ENCODE data around the gene SAMD1. TPM values are rescaled to one million over a fixed set of nuclear protein-coding genes. Genes with fewer than 3 reads are reported as not detected.

SAMD1 gene
- total RNA-seq, 1 experiment from 2014 or later = 62.2 TPM

- no TSS peak for BruUV-seq (replicated peaks)
Observed at GRCh38 chr19:14054099-14054498, 36.5 kb downstream of the SAMD1 start.

GRCh38 chr19:14053500-14053899 lies 37.1 kb downstream of the SAMD1 start:
- H3K36me3 ChIP-seq (ENCODE audit: low read depth, low read length) = peaks cover 3% of the 10 kb centered on the region
- H3K4me3 ChIP-seq (ENCODE audit: low read length) = no peak overlapping the region
- no peaks in the 10 kb centered on the region for H3K9me2 ChIP-seq (replicated peaks; ENCODE audit: low read length)
- H3K9ac ChIP-seq (ENCODE audit: low read length) = no peak overlapping the region
- H3K4me2 ChIP-seq (ENCODE audit: low read length) = no peak overlapping the region
- no TSS peak for BruUV-seq (replicated peaks)
- no peak for TF ChIP-seq EZH2phosphoT487 (IDR thresholded peaks at IDR 0.05; ENCODE audit: borderline replicate concordance, low read length)
- no peak for TF ChIP-seq EZH2 (IDR thresholded peaks at IDR 0.05; ENCODE audit: low read length, unreplicated experiment)
- TF ChIP-seq CTCF (conservative IDR thresholded peaks at IDR 0.05; ENCODE audit: low read depth, low read length) = no peak
- no peak overlapping the region for H2AFZ ChIP-seq (ENCODE audit: low read length)
- H3K4me1 ChIP-seq (ENCODE audit: insufficient read depth, low read length) = peaks cover 8% of the 10 kb centered on the region
- ChIA-PET POLR2A (ENCODE audit: unreplicated experiment) (no interaction called here), CTCF (no interaction called here)
- H3K79me2 ChIP-seq (ENCODE audit: low read length) = no peaks in the 10 kb centered on the region
- DNase-seq (no peak), ATAC-seq (no peak)
- no peaks in the 10 kb centered on the region for H4K20me1 ChIP-seq (ENCODE audit: low read length)
- peaks cover under 1% of the 10 kb centered on the region; the same call in 1 of the 2 replicates for H3K9me3 ChIP-seq (ENCODE audit: low read length)
- no peaks in the 10 kb centered on the region for H3F3A ChIP-seq (ENCODE audit: low read length, unreplicated experiment)
- H3K27me3 ChIP-seq (ENCODE audit: low read length) = no peaks in the 10 kb centered on the region
- H3K27ac ChIP-seq (ENCODE audit: low read length) = no peak overlapping the region
- intact Hi-C loops (cut with micrococcal nuclease) = no loop called here

More at GRCh38 chr19:14054099-14054498, 36.5 kb downstream of the SAMD1 start:
- no peak overlapping the region for H3K4me2 ChIP-seq (ENCODE audit: low read length)
- H3K36me3 ChIP-seq (ENCODE audit: low read depth, low read length) = no peaks in the 10 kb centered on the region
- H3K27ac ChIP-seq (ENCODE audit: low read length) = no peak overlapping the region
- POLR2A ChIA-PET (ENCODE audit: unreplicated experiment) = no interaction called here
- H3K27me3 ChIP-seq (ENCODE audit: low read length) = no peaks in the 10 kb centered on the region
- ATAC-seq (no peak), DNase-seq (no peak)
- H4K20me1 ChIP-seq (ENCODE audit: low read length) = no peaks in the 10 kb centered on the region
- no peak for TF ChIP-seq EZH2phosphoT487 (IDR thresholded peaks at IDR 0.05; ENCODE audit: borderline replicate concordance, low read length)
- TF ChIP-seq CTCF (conservative IDR thresholded peaks at IDR 0.05; ENCODE audit: low read depth, low read length) = no peak
- no peak for TF ChIP-seq EZH2 (IDR thresholded peaks at IDR 0.05; ENCODE audit: low read length, unreplicated experiment)
- H3K4me3 ChIP-seq (ENCODE audit: low read length) = no peak overlapping the region
- no peaks in the 10 kb centered on the region for H3K9me2 ChIP-seq (replicated peaks; ENCODE audit: low read length)
- intact Hi-C loops (cut with micrococcal nuclease) = no loop called here
- H3K4me1 ChIP-seq (ENCODE audit: insufficient read depth, low read length) = peaks cover 8% of the 10 kb centered on the region
- no peaks in the 10 kb centered on the region for H3F3A ChIP-seq (ENCODE audit: low read length, unreplicated experiment)
- no peaks in the 10 kb centered on the region for H3K79me2 ChIP-seq (ENCODE audit: low read length)
- CTCF ChIA-PET = no interaction called here
- no peak overlapping the region for H3K9ac ChIP-seq (ENCODE audit: low read length)
- no peaks in the 10 kb centered on the region for H3K9me3 ChIP-seq (ENCODE audit: low read length)
- H2AFZ ChIP-seq (ENCODE audit: low read length) = no peak overlapping the region

GRCh38 chr19:14053032-14053431 lies 37.5 kb downstream of the SAMD1 start:
- H3F3A ChIP-seq (ENCODE audit: low read length, unreplicated experiment) = no peaks in the 10 kb centered on the region
- no peak overlapping the region for H3K9ac ChIP-seq (ENCODE audit: low read length)
- no peak overlapping the region for H3K4me3 ChIP-seq (ENCODE audit: low read length)
- no peak overlapping the region for H2AFZ ChIP-seq (ENCODE audit: low read length)
- no peak for DNase-seq
- H3K9me3 ChIP-seq (ENCODE audit: low read length) = peaks cover 4% of the 10 kb centered on the region; the same call in 1 of the 2 replicates
- H3K4me2 ChIP-seq (ENCODE audit: low read length) = no peak overlapping the region
- no peaks in the 10 kb centered on the region for H3K9me2 ChIP-seq (replicated peaks; ENCODE audit: low read length)
- peaks cover 4% of the 10 kb centered on the region for H3K4me1 ChIP-seq (ENCODE audit: insufficient read depth, low read length)
- no TSS peak for BruUV-seq (replicated peaks)
- POLR2A ChIA-PET (ENCODE audit: unreplicated experiment) = no interaction called here
- peaks cover 6% of the 10 kb centered on the region for H3K36me3 ChIP-seq (ENCODE audit: low read depth, low read length)
- CTCF ChIA-PET = no interaction called here
- no peak for ATAC-seq
- intact Hi-C loops (cut with micrococcal nuclease) = no loop called here
- H3K79me2 ChIP-seq (ENCODE audit: low read length) = no peaks in the 10 kb centered on the region
- no peaks in the 10 kb centered on the region for H3K27me3 ChIP-seq (ENCODE audit: low read length)
- H3K27ac ChIP-seq (ENCODE audit: low read length) = no peak overlapping the region
- TF ChIP-seq EZH2 (IDR thresholded peaks at IDR 0.05; ENCODE audit: low read length, unreplicated experiment) = no peak
- TF ChIP-seq CTCF (conservative IDR thresholded peaks at IDR 0.05; ENCODE audit: low read depth, low read length) = no peak
- TF ChIP-seq EZH2phosphoT487 (IDR thresholded peaks at IDR 0.05; ENCODE audit: borderline replicate concordance, low read length) = no peak
- no peaks in the 10 kb centered on the region for H4K20me1 ChIP-seq (ENCODE audit: low read length)

Measured in PC-3 (cell line).